Measurements from ENCODE around the gene RUBCN.
A peak's percentile ranks its signal among the peaks of the same experiment; 100 is the strongest.

The RUBCN gene

DNA sequence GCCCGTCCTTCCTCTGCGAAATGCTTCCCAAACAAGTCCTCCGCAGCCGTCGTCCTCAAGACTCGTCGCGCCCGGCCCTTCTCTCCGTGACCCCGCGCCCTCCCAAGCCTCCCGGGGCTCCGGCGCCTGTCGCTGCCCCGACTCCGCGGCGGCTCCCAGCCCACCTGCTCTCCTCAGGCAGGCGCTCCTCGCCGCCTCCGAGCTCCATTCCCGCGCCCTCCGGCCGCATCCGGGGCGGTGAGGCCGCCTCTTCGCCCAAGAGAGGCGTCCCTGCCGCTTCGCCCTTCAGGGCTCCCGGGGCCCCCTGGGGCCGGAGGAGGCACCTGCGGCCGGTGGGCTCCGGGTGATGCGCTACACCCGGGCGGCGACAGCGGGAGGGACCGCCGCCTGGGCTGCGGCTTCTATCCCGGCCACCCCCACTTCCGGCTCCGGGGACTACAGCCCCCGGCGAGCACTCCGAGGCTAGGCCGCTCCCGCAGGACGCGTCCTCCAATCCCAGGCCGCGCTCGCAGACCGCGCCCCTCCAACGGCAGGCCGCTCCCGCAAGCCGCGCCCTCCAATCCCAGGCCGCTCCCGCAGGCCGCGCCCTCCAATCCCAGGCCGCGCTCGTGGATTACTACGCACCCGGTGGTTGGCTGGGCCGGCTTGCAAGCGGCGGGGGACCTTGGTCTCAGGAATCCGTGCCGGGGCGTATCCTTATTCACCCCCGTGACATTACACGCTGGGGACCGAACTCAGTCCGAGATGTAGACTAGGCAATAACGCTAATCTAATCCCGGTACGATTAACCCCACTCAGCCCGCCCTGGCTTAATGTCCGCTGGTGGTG lies at the start of gene RUBCN:
Gene RUBCN (minus strand): TSS at position 414 of the 828 bp plus-strand sequence. CDS start 185 bp downstream, at position 229.
- DNase-seq (ENCODE audit: low read depth, low spot score) = peak; percentile 77

DNA sequence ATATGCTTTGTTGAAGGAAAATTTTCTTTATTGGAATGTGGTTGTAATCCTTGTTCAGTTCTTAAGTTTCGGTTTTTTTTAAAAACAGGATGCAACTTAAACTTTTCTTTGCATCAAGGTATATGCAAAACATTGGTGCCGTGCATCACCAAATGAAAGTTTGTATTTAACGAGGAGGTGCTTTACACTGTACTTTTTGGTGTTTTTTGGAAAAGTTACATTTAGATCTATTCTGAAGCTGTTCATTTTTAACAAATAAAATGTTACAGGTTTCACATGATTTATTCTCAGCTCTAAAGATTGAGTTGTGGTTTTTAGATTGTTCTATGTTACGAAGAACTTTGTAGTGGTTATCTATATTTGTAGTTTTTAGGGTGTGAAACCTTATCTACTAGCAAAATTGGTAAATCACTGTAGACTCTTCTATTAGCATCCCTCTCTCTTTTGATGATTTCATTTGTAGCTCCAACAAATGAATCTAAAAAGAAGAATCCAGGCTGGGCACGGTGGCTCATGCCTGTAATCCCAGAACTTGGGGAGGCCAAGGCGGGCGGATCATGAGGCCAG lies 47.4 kb upstream of the RUBCN start:
- DNase-seq (ENCODE audit: low read depth, low spot score) = no peak

DNA sequence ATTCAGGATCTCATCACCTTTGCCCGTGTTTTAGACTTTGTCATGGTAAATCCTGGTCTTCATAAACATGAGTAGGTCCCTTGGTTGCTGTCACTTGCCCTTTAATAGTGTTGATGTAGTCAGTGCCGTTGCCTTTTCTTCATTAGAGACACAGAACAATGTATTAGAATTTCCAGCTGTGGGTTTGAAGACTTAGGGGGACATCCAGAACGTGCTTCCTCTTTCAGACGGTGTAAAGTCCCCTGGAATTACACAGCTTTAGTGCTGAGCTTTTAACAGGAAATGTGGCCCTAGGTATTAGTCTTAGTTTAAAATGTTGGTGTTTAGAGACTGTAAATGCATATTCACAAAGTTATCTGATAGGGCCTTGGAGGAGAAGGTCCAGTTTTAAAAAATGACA lies 45.5 kb upstream of the RUBCN start:
- no peak for DNase-seq (ENCODE audit: low read depth, low spot score)

DNA sequence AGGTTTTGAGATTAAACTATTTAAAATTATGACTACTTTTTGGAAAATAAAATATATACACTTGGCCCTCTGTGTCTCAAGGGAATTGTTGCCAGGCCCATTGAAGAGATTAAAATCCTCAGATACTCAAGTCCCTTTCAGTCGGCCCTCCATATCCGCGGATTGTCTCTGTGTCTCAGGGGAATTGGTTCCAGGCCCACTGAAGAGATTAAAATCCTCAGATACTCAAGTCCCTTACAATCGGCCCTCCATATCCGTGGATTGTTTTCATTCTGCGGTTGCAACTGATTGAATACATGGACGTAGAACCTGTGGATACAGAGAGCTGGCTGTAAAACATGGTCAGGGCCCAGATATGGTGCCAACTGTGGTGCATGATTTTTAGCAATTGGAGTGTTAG lies 38.6 kb upstream of the RUBCN start:
- no peak for DNase-seq (ENCODE audit: low read depth, low spot score)

DNA sequence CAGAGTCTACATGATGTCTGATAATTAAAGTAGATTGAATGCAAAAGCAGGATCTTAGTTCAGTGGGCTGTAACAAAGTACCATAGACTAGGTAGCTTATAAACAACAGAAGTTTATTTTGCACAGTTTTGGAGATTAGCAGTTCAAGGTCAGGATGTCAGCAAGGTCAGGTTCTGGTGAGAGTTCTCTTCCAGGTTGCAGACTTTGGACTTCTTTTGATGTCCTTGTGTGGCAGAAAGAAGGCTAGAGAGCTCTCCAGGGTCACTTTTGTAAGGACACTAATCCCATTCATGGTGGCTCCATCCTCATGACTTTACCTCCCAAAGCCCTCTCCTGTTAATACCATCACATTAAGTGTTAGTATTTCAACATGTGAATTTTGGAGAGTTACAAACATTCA lies 25.1 kb upstream of the RUBCN start:
- DNase-seq (ENCODE audit: low read depth, low spot score) = no peak

DNA sequence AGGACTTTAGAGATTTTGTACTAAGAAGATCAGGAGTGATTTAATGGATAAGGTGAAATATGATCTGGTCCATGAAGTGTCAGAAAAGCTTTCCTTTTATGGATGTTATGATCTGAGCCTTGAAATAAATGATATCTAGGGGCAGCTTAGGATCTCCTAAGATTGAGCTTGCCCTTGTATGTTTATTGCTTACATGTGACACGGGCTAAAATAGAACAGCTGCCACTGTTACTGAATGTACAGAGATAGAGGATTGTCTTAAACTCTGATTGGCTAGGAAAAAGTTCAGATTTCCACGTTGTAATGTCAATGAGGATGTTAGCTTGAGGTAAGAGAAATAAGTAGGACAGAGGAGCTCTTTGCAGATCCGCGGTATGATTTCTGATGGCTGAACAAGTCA lies 21.8 kb upstream of the RUBCN start:
- DNase-seq (ENCODE audit: low read depth, low spot score) = no peak

DNA sequence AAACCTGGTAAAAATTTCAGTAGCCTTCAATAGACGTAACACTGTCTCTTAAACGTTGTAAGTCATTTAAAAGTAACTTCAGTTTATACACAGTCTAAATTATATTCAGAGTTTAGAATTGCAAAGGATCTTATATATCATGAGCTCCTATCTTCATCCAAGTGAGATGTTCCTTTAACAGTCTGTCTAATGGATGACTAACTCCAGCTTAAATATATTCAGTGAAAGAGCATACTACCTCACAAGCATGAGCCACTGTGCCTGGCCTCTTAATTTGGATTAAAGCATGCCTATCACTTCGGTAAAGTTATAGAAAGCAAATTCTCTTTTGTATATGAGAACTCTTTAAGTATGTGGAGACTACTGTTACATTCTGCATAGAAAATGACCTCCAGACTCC lies 20.0 kb upstream of the RUBCN start:
- DNase-seq (ENCODE audit: low read depth, low spot score) = no peak

DNA sequence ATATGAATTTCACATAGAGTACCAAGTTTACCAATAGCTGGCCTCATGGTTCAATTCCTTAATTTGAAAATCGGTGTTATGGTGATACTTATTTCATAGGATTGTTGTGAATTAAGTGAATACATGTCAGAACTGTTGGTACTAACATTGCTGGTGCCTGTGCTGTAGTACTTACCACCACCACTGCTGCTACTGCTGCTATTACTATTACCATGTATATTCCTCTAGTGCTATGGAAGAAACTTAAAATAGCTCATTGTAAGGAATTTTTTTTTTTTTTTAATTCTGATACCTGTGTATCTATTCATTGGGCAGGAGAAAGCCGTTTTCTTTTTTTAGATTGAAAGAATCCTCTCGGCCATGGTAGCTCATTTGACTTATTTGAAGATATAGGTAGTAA lies 16.6 kb upstream of the RUBCN start:
- DNase-seq (ENCODE audit: low read depth, low spot score) = no peak

DNA sequence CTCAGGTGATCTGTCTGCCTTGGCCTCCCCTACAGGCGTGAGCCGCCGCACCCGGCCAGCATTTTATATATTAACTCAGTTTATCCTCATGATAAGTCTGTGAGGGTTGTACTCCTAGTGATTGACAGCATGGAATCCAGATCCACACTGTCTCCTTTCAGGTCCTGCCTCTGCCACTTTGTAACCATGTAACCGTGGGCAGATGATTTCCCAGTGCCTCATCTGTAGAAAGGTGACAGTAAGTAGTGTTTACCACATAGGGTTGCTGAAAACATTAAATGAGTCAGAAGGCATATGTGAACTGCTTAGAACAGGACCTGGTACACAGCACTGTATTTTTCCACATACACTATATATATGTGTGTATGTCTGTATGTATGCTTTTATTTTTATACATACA lies 15.4 kb upstream of the RUBCN start:
- DNase-seq (ENCODE audit: low read depth, low spot score) = no peak

DNA sequence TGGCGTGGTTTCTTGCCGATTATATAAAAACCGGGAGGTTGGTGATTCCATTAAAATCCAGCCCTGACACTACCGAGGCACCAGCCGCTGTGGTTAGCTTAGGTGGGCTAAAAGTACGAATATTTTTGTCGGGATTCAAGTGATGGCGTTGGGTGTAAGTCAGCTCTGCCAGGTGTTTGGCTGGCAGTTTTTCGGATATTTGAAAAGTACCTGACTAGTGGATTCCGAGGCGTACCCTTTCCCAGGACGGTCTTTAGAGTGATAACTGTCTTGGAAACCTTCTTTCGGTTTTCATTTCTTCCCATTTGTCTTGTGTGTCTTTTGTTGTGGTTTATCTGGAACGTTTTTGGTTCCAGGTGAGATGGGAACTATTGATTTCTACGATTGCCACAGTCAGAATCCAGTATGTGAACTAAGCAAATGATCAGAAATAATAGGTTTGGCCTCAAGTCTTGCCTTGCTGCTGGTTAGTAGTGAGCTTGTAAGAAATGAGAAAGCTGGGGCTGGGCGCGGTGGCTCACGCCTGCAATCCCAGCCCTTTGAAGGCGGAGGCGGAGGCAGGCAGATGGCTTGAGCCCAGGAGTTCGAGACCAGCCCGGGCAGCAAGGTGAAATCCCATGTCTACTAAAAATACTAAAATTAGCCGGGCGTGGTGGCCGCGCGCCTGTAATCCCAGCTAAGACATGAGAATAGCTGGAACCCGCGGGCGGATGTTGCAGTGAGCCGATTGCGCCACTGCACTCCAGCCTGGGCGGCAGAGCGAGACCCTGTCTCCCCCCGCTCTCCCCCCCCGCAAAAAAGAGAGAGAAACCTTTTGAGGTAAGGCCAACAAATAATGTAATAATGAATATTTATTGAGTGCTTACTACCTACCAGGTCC lies 14.4 kb upstream of the RUBCN start:
- DNase-seq (ENCODE audit: low read depth, low spot score) = no peak

DNA sequence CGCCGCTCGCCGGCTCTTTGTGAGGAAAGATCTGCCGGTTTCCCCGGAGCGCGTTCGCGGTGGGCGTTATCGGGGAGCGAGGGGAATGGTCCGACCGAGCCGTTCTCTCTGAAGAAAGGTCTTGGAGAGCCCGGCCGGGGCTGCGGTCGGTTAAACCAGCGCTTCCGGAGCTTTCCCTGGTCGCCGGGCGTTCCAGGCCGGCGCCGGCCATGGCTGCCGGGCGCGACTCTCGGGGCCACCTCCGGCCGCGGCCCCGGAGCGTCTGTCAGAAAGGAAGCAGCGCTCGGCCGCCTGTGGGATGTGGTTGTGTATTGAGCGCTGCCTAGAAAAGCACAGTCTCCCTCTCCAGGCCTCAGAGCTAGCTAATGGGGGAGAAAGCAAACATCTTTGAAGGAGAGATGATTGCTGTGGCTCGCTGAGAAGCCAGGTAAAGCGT lies 13.7 kb upstream of the RUBCN start:
- DNase-seq (ENCODE audit: low read depth, low spot score) = no peak

DNA sequence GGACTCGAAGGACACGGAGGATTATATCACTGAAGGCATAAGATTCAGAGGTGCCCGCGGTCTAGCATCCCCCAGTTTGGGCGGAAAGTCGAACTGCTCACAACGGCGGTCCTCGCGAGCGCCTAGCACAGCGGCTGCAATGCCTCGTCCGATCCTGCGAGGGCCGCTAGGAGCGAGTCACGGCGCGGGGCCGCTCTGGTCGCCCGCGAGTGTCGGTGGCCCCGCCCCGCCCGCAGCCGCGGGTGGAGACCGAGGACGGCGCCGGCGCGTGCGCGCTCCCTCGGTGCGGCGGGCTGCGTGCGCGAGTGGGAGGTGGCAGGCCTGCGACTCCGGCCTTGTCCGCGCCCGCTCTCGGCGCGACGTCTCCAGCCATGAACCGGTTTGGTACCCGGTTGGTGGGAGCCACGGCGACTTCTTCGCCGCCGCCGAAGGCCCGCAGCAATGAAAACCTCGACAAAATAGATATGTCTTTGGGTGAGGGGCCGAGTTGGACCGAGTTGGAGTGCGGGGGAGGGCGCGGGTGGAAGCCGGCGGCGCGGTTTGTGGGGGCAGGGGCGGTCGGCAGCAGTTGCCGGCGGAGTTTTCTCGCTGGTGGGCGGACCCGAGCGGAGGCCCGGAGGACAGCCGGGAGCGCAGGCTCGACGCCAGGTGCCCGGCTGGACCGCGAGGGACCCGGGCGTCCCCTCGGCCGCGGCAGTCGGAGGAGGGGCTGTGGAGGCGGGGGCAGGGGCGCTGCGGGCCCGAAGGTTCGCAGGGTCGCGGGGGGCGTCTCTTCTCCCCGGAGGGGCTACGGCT lies 13.1 kb upstream of the RUBCN start, which contains the start of gene FYTTD1:
Gene FYTTD1 (plus strand): TSS at position 283 of the 795 bp plus-strand sequence. CDS start 89 bp downstream, at position 372.
- DNase-seq (ENCODE audit: low read depth, low spot score) = peak; percentile 59

DNA sequence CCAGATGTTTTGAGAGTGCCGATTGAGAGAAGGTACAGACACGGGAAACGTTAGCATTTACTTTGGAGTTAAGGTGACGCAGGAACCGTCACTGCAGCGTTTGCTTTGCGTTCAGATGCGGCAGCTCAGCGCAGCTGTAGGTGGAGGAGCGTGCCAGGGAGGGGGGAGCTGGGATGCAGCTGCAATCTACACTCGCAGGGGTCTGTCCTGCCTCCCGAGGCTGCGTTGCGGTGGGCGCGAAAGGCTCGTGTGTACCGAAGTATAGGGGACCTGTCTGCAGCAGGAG lies 12.6 kb upstream of the RUBCN start:
- no peak for DNase-seq (ENCODE audit: low read depth, low spot score)

DNA sequence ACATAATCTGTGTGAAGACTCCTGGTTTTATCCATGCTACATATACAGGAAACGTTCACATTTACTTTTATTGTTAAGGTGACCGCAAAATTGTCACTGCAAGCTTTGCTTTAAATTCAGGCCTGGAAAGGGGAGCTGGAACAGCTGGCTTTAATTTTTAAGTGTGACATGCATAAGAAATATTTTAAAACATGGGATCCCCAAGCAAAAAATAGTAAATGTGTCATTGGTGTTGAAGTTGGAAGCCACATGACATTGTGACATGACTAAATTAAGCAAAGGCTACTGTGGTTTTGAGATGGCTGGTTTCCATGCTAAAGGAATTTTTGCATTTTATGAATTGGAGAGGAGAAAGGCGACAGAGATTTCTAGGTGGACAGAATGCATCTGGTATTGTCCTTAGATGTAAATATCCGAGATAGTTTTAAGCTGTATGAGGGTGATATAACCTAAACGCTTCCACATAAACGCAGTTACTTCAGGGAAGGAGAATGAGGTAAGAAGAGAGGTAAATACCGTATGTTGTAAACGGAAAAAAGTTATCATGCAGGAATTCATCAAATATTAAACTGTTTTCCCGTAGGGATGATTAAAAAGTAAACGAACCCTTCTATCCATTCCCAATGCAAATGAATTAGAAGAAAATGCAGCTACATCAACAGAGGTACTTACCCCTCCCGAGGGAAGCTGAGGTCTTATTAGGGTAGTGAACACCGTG lies 12.1 kb upstream of the RUBCN start:
- no peak for DNase-seq (ENCODE audit: low read depth, low spot score)

DNA sequence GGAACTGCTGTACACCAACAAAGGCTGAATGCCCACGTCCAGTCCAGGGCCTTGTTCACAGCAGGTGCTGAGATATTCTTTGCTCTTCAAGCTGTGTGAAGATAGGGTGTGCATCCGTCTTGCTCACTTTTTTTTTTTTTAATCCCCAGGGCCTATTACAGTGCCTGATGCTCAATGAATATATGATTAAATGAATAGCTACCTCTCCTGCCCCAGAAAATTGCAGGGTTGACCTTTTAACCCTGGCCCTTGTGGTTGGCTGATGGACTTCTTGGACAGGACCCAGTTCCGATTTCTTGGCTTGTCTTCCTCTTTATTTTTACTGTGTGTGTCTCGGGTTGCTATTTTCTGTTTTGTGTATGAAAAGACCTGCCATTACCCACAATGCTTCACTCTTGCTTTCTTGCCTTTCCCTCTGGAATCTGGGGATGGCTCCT lies 10.1 kb upstream of the RUBCN start:
- no peak for DNase-seq (ENCODE audit: low read depth, low spot score)

DNA sequence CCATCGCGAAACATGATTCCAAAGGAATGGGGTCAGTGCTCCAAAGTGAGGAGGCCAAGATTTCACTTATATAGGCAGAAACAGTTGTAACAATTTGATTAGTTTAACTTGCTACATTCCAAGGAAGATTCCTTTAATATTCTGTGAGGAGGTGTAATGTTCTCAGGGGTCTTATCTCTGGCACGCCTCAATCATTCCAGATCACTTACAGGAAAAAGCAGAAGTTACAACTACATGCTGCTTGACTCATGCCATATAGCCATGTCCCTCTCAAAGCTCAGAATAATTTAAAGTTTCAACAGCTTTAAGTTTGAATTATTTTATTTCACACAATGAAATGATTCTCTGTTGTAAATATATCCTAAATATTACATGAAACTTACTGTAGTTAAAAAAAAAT lies 9.5 kb upstream of the RUBCN start:
- DNase-seq (ENCODE audit: low read depth, low spot score) = no peak

DNA sequence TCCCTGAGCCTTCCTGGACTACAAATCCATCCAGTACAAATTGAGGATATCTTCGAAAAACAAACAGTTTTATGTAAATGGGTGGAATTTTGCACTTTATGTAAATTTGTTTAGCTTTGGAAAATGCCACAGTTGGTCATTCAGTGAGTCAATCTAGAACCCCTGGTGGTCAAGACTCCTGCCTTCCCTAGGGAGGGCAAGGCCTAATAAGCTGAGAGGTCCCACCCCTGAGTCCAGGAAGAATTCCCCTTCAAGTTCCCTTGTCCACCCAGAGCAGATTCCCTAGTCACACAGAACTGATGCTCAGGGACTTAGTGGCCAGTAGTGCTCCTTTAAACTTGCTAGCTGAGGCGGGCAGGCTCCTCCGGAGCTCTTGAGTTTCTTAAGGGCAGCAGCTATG lies 6.1 kb upstream of the RUBCN start:
- no peak for DNase-seq (ENCODE audit: low read depth, low spot score)

DNA sequence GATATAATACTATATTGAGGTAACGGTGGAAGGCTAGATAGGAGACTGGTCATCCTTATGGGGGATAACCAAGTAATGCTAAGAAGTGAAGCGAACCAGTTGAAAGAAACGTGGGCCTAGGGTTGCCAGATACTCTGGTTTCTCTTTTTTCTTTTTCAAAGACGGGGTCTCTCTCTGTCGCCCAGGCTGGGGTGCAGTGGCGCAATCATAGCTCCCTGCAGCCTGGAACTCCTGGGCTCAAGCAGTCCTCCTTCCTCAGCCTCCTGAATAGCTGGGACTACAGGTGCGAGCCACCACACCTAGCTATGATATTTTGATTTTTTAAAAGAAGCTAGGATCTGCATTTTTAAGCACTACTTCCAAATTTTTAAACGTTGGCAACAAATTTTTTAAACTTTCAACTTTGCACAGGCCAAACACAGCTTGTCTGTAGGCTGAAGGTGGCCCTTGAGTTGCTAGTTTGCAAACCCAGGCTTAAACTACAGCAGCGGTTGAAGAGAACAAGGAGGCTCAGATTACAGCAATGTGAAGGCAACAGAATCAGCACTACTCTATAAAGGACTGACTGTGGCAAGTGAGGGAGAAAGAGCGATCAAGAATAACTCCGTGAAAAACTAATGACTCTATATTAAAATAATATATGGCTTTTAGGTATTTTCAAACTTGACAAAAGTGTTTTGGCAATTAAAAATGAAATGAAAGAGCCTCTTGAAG lies 1.2 kb upstream of the RUBCN start:
- DNase-seq (ENCODE audit: low read depth, low spot score) = no peak

DNA sequence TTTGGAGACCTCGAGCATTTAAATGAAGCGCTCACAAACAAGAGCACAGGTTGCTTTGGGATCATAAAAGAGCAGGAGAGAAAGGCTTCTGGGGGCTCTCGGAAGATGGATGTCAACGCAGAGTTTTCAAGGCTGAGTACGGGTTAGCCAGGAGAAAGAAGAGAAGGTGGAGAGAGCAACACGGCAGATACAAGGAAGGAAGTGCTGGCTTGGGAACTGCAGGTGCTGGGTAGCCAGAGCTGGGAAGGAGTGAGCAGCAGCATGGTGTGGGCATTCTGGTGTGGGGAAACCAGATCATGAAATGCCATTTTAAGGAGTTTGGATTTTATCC lies 580 bp upstream of the RUBCN start:
- no peak for DNase-seq (ENCODE audit: low read depth, low spot score)

DNA sequence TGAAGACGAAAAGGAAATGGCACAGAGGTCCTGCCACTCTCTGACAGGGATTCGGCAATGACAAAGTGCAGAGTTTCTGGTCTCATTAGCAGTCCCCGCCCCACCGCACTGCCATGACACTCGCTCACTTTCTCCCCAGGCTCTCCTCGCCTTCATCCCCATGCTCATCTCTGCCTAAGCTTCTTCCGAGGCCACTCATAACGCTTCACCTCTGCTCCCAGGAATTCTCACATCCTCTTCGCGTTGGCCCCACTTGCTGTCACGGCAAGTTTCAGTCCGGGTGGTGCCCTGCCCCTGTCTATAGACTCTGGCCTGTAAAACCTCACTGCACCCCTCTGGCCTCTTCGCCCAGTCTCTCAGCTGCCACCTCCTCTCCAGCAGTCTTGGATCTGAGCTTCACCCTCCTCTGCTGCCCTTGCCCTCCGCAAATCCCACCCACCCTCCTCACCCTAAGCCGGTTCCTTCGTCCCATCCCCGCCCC lies 654 bp downstream of the RUBCN start:
- DNase-seq (ENCODE audit: low read depth, low spot score) = no peak
